IMR-90 (cell line): ENCODE measurements around the gene DGAT2. TPM values are rescaled to one million over a fixed set of nuclear protein-coding genes. Genes with fewer than 3 reads are reported as not detected.
"Not testable (repeated sequence)": the region's sequence is repeated elsewhere in the genome, so short reads cannot be mapped to it uniquely, and the experiment has no call there.

Experiments
- ATAC-seq: fragments of 200-7000 bp; cut with Tn5 transposase; 2 replicates; pipeline ENCODE4 v1.9.1; 2020; ENCODE audit warnings: low read depth, mild to moderate bottlenecking, moderate library complexity
- BruUV-seq: library from RNA; stranded (reverse); fragments of 400-500 nt; replicated peaks from 2 replicates; lab custom pipeline; 2021; lab: Mats Ljungman, UMichigan
- CTCF ChIA-PET: fragments of 300-600 bp; formaldehyde crosslinking; extraction: SDS; loops from one replicate; lab custom pipeline; 2021; ENCODE audit warnings: antibody characterized with exemption; lab: Yijun Ruan, JAX
- POLR2A ChIA-PET: fragments of 300-600 bp; sonication (Branson Sonifier 250); formaldehyde crosslinking; loops from one replicate; lab custom pipeline; 2022; ENCODE audit warnings: antibody characterized with exemption; ENCODE audit not compliant: unreplicated experiment; lab: Charles Lee
- DNase-seq: peaks from one replicate; pipeline ENCODE4 v3.0.0; 2013
- H2AFZ ChIP-seq: replicated peaks from 2 replicates; pipeline ENCODE3; 2013; ENCODE audit warnings: low read length, mild to moderate bottlenecking; ENCODE audit not compliant: poor library complexity
- H2AK5ac ChIP-seq: 2 replicates; pipeline ENCODE4 v1.6.1; 2013; ENCODE audit warnings: low read depth, low read length, inconsistent platforms
- H2AK9ac ChIP-seq: replicated peaks from 2 replicates; pipeline ENCODE3; 2013; ENCODE audit warnings: mild to moderate bottlenecking, low read depth, low read length, moderate library complexity; ENCODE audit not compliant: poor library complexity
- H2BK120ac ChIP-seq: 2 replicates; pipeline ENCODE4 v1.6.1; 2013; ENCODE audit warnings: low read depth, low read length, inconsistent platforms
- H2BK15ac ChIP-seq: 3 replicates; pipeline ENCODE4 v1.6.1; 2013; ENCODE audit warnings: low read depth, low read length, inconsistent platforms
- H2BK20ac ChIP-seq: 2 replicates; pipeline ENCODE4 v1.6.1; 2013; ENCODE audit warnings: low read depth, mild to moderate bottlenecking, inconsistent platforms, low read length, moderate library complexity
- H2BK5ac ChIP-seq: 2 replicates; pipeline ENCODE4 v1.6.1; 2013; ENCODE audit warnings: mild to moderate bottlenecking, low read depth, low read length, inconsistent platforms; ENCODE audit not compliant: poor library complexity, severe bottlenecking
- H3K14ac ChIP-seq: replicated peaks from 2 replicates; pipeline ENCODE4 v1.6.1; 2013; ENCODE audit warnings: low read depth, low read length, inconsistent platforms
- H3K18ac ChIP-seq: 2 replicates; pipeline ENCODE4 v1.6.1; 2013; ENCODE audit warnings: low read depth, low read length, control low read depth
- H3K23ac ChIP-seq: 2 replicates; pipeline ENCODE4 v1.6.1; 2013; ENCODE audit warnings: low read depth, low read length, inconsistent platforms
- H3K27ac ChIP-seq: 2 replicates; pipeline ENCODE4 v1.5.1; 2013; ENCODE audit warnings: mild to moderate bottlenecking, control low read depth, low read length; ENCODE audit not compliant: insufficient read depth
- H3K27me3 ChIP-seq: 2 replicates; pipeline ENCODE4 v1.6.1; 2013; ENCODE audit warnings: low read length; ENCODE audit not compliant: control insufficient read depth, insufficient read depth
- H3K36me3 ChIP-seq: 2 replicates; pipeline ENCODE4 v1.6.1; 2013; ENCODE audit warnings: low read length, mixed read lengths; ENCODE audit not compliant: control insufficient read depth, insufficient read depth
- H3K4ac ChIP-seq: 2 replicates; pipeline ENCODE4 v1.6.1; 2013; ENCODE audit warnings: low read depth, low read length, inconsistent platforms
- H3K4me1 ChIP-seq: 2 replicates; pipeline ENCODE4 v1.6.1; 2013; ENCODE audit warnings: low read length, mixed read lengths; ENCODE audit not compliant: control insufficient read depth, insufficient read depth
- H3K4me2 ChIP-seq: 2 replicates; pipeline ENCODE4 v1.6.1; 2013; ENCODE audit warnings: low read depth, mild to moderate bottlenecking, control low read depth, low read length, moderate library complexity
- H3K4me3 ChIP-seq: 2 replicates; pipeline ENCODE4 v1.5.1; 2013; ENCODE audit warnings: low read depth, mild to moderate bottlenecking, control low read depth, low read length, moderate library complexity; ENCODE audit not compliant: insufficient read depth
- H3K56ac ChIP-seq: 2 replicates; pipeline ENCODE4 v1.6.1; 2013; ENCODE audit warnings: low read length, inconsistent platforms; ENCODE audit not compliant: insufficient read depth; ENCODE audit errors: extremely low read depth
- H3K79me1 ChIP-seq, 2 experiments: 2 replicates each; pipeline ENCODE4 v1.6.1; 2013; ENCODE audit warnings: low read length in 2 of 2, inconsistent platforms in 1 of 2, low read depth in 1 of 2
- H3K9ac ChIP-seq: 2 replicates; pipeline ENCODE4 v1.6.1; 2013; ENCODE audit warnings: low read depth, low read length, control low read depth
- H3K9me1 ChIP-seq: 2 replicates; pipeline ENCODE4 v1.6.1; 2013; ENCODE audit warnings: low read length, inconsistent platforms; ENCODE audit not compliant: insufficient read depth
- H3K9me3 ChIP-seq: 2 replicates; pipeline ENCODE4 v1.6.1; 2013; ENCODE audit warnings: low read length; ENCODE audit not compliant: control insufficient read depth, insufficient read depth
- H4K20me1 ChIP-seq: 2 replicates; pipeline ENCODE4 v1.6.1; 2013; ENCODE audit warnings: low read length, inconsistent platforms; ENCODE audit not compliant: insufficient read depth
- H4K5ac ChIP-seq: 2 replicates; pipeline ENCODE4 v1.6.1; 2013; ENCODE audit warnings: mild to moderate bottlenecking, low read depth, low read length, control low read depth
- H4K8ac ChIP-seq, 2 experiments: 2 replicates each; pipeline ENCODE4 v1.6.1; 2013; ENCODE audit warnings: low read depth in 2 of 2, low read length in 2 of 2, control low read depth in 1 of 2, inconsistent platforms in 1 of 2
- H4K91ac ChIP-seq: 2 replicates; pipeline ENCODE4 v1.6.1; 2013; ENCODE audit warnings: low read depth, low read length, inconsistent platforms; ENCODE audit not compliant: insufficient read depth
- WGBS, 2 experiments: methylation state at CpG; one replicate each; pipeline versions ENCODE4 v1.1.5 to v1.1.7; 2013; ENCODE audit warnings: missing lambda C conversion rate in 2 of 2; ENCODE audit not compliant: insufficient read length in 1 of 2; ENCODE audit errors: extremely low coverage in 2 of 2; 5-methylcytosine and 5-hydroxymethylcytosine counted together
- dilution Hi-C: fragments of 300-500 bp; cut with HindIII; formaldehyde crosslinking; loops from one replicate; pipeline ENCODE4 v1.14.3; 2018; ENCODE audit warnings: low sequenced_read_pairs; ENCODE audit not compliant: unreplicated experiment
- in situ Hi-C: fragments of 300-500 bp; cut with MboI; formaldehyde crosslinking; loops from 3 replicates; pipeline ENCODE4 v1.14.3; 2019; ENCODE audit warnings: low sequenced_read_pairs, inconsistent platforms, mixed read lengths
- intact Hi-C: fragments of 100-400 bp; cut with micrococcal nuclease; formaldehyde crosslinking; loops from 2 replicates; pipeline ENCODE4 v1.10.0; 2022
- polyA plus RNA-seq, 3 experiments: library from polyadenylated mRNA; depleted of rRNA; stranded (reverse); fragments of >200 nt; gene quantifications; 2 replicates each; pipeline ENCODE4 v1.2.3, GENCODE V29; 2012; ENCODE audit warnings: low replicate concordance in 1 of 3
- total RNA-seq: library from RNA; depleted of rRNA; stranded (reverse); fragments of >200 nt; gene quantifications from 2 replicates; pipeline ENCODE4 v1.2.3, GENCODE V29; 2012

DGAT2 gene
- total and polyA plus RNA-seq, 2 of the 4 experiments (the other 2 are of a cell fraction): 2.3 to 2.4 TPM

- intact Hi-C loops, H4K8ac ChIP-seq, H3K14ac ChIP-seq, H2BK15ac ChIP-seq, CTCF ChIA-PET, H3K18ac ChIP-seq, H2AFZ ChIP-seq, H2BK20ac ChIP-seq, H2BK5ac ChIP-seq, H3K4me3 ChIP-seq, H3K27ac ChIP-seq, BruUV-seq, DNase-seq, H3K9me3 ChIP-seq, H2AK9ac ChIP-seq, H3K9me1 ChIP-seq, H3K79me1 ChIP-seq, H4K91ac ChIP-seq, H3K56ac ChIP-seq, dilution Hi-C loops, H3K9ac ChIP-seq, H2BK120ac ChIP-seq, ATAC-seq, H2AK5ac ChIP-seq, POLR2A ChIA-PET, H3K4me2 ChIP-seq, H3K36me3 ChIP-seq, H4K5ac ChIP-seq, H3K23ac ChIP-seq, in situ Hi-C loops, H3K4me1 ChIP-seq, H4K20me1 ChIP-seq, H3K4ac ChIP-seq: not testable (repeated sequence)
- WGBS, 2 experiments: 71% methylated on average over 1 of the region's 4 CpGs; no CpG with 5 or more reads in 1 of the 2 experiments
- H3K27me3 ChIP-seq: peaks cover 63% of the 10 kb centered on the region
These were observed 25.4 kb upstream of the DGAT2 start for GRCh38 chr11:75743159-75743558.
